ENCODE measurements around the gene CALM3.

Gene CALM3

GRCh38 chr19:46585539-46585938 is 15.6 kb upstream of the CALM3 start:
- DNase-seq (ENCODE audit: low read depth): no peak
- no peak overlapping the region for H3K4me3 ChIP-seq (ENCODE audit: low read length)
- no peak for TF ChIP-seq CTCF (IDR thresholded peaks at IDR 0.05; ENCODE audit: insufficient read depth, low read depth, low read length, missing control alignments)

GRCh38 chr19:46586294-46586693 is 14.8 kb upstream of the CALM3 start:
- DNase-seq (ENCODE audit: low read depth): no peak
- TF ChIP-seq CTCF (IDR thresholded peaks at IDR 0.05; ENCODE audit: insufficient read depth, low read depth, low read length, missing control alignments): no peak

GRCh38 chr19:46587861-46588260 is 13.3 kb upstream of the CALM3 start:
- H3K4me3 ChIP-seq (ENCODE audit: low read length): no peak overlapping the region
- DNase-seq (ENCODE audit: low read depth): no peak
- no peak for TF ChIP-seq CTCF (IDR thresholded peaks at IDR 0.05; ENCODE audit: insufficient read depth, low read depth, low read length, missing control alignments)

More at GRCh38 chr19:46586294-46586693, 14.8 kb upstream of the CALM3 start:
- H3K4me3 ChIP-seq (ENCODE audit: low read length): no peak overlapping the region

GRCh38 chr19:46591254-46591653 is 9.9 kb upstream of the CALM3 start:
- H3K4me3 ChIP-seq (ENCODE audit: low read length): no peak overlapping the region
- TF ChIP-seq CTCF (IDR thresholded peaks at IDR 0.05; ENCODE audit: insufficient read depth, low read depth, low read length, missing control alignments): no peak

GRCh38 chr19:46591870-46592269 is 9.3 kb upstream of the CALM3 start:
- no peak overlapping the region for H3K4me3 ChIP-seq (ENCODE audit: low read length)
- no peak for DNase-seq (ENCODE audit: low read depth)
- TF ChIP-seq CTCF (IDR thresholded peaks at IDR 0.05; ENCODE audit: insufficient read depth, low read depth, low read length, missing control alignments): no peak

More at GRCh38 chr19:46591254-46591653, 9.9 kb upstream of the CALM3 start:
- no peak for DNase-seq (ENCODE audit: low read depth)

- no peak for TF ChIP-seq CTCF (IDR thresholded peaks at IDR 0.05; ENCODE audit: insufficient read depth, low read depth, low read length, missing control alignments)
- no peak for DNase-seq (ENCODE audit: low read depth)
- H3K4me3 ChIP-seq (ENCODE audit: low read length): no peak overlapping the region
These were observed 5.1 kb upstream of the CALM3 start for GRCh38 chr19:46596008-46596407.

- no peak overlapping the region for H3K4me3 ChIP-seq (ENCODE audit: low read length)
- no peak for DNase-seq (ENCODE audit: low read depth)
- TF ChIP-seq CTCF (IDR thresholded peaks at IDR 0.05; ENCODE audit: insufficient read depth, low read depth, low read length, missing control alignments): no peak
These were observed 2.7 kb upstream of the CALM3 start for GRCh38 chr19:46598372-46598917.

All from epithelial cell of esophagus (primary cell).